Body of pancreas (tissue), 4 donors: ENCODE measurements around the gene MAN1B1.
A peak's percentile ranks its signal among the peaks of the same experiment; 100 is the strongest.

Experiments used
- POLR2A ChIP-seq, 3 donors: fragments of 450-650 bp; IDR thresholded peaks; one replicate each; pipeline ENCODE4 v1.6.1; 2016; ENCODE audit warnings: antibody characterized with exemption in 3 of 3, mild to moderate bottlenecking in 2 of 3
- TF ChIP-seq, protein P1 (sequence below), 7 experiments: fragments of 450-650 bp in 4 of 7; fragments of 200-600 bp in 3 of 7; sonication (generic) in 3 of 7; IDR thresholded peaks; one replicate each; pipeline ENCODE4 v1.5.1; 2016 to 2019; ENCODE audit warnings: antibody characterized with exemption in 7 of 7

DNA sequence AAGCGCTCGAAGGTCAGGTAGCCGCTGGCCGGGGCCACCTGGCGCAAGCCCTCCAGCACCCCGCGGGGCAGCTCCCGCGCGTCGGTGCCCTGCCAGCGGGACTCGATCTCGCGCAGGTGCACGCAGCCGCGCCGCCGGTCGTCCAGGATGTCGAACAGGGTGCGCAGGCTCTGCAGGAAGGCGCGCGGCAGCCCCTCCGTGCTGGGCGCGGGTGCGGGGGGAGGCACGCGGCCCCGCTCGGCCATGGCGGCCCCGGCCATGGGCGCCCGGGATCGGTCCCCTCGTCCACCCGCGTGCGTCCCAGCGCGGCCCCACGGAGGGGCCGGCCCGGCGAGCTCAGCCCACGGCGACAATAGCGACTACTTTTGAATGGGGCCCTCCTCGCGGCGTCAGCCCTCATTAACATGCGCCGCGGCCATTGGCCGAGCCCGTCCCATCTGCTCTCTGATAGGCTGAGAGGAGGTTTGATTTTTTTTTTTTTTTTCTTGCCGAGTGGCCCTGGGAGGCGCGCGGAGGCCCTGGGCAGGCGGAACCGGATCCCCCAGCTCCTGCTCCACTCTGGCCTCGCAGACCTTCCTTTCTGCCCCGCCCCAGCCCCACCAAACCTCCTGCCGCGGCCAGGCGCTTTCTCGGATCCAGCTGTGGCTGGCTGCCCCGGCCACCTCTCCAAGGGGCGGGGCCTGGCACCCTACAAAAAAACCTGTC lies 16.4 kb upstream of the MAN1B1 start, which contains the start of gene SAPCD2:
- TF ChIP-seq, protein P1, sequence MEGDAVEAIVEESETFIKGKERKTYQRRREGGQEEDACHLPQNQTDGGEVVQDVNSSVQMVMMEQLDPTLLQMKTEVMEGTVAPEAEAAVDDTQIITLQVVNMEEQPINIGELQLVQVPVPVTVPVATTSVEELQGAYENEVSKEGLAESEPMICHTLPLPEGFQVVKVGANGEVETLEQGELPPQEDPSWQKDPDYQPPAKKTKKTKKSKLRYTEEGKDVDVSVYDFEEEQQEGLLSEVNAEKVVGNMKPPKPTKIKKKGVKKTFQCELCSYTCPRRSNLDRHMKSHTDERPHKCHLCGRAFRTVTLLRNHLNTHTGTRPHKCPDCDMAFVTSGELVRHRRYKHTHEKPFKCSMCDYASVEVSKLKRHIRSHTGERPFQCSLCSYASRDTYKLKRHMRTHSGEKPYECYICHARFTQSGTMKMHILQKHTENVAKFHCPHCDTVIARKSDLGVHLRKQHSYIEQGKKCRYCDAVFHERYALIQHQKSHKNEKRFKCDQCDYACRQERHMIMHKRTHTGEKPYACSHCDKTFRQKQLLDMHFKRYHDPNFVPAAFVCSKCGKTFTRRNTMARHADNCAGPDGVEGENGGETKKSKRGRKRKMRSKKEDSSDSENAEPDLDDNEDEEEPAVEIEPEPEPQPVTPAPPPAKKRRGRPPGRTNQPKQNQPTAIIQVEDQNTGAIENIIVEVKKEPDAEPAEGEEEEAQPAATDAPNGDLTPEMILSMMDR (IDR thresholded peaks at IDR 0.05): no peak
- peak in 2 of 3 donors; percentile 28 to 41 for TF ChIP-seq POLR2A (IDR thresholded peaks at IDR 0.05)
